HG02852 (cell line): Measurements from ENCODE around the gene HNRNPM.
"Not testable (repeated sequence)": the region's sequence is repeated elsewhere in the genome, so short reads cannot be mapped to it uniquely, and the experiment has no call there.

Source experiments
- ATAC-seq: cut with Tn5 transposase; IDR thresholded peaks from one replicate; pipeline ENCODE4 v1.9.1; 2021; ENCODE audit warnings: mild to moderate bottlenecking, moderate library complexity; ENCODE audit not compliant: unreplicated experiment

Gene HNRNPM

DNA sequence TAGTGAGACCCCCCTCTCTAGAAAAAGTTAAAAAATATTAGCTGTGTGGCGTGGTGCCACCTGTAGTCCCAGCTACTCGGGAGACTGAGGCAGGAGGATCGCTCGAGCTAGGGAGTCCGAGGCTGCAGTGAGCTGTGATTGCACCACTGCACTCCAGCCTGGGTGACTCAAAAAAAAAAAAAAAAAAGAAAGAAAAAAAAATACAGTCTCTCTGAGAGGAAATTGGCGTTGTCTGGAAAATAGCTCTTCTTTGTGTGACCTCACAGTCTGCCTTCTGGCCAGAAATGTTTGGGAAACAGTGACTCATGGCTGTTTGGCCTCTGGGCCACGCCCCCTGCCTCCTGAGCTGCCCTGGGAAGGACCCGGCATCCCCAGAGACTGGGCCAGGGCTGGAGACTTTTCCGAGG lies 21.0 kb upstream of the HNRNPM start:
- ATAC-seq: no peak

DNA sequence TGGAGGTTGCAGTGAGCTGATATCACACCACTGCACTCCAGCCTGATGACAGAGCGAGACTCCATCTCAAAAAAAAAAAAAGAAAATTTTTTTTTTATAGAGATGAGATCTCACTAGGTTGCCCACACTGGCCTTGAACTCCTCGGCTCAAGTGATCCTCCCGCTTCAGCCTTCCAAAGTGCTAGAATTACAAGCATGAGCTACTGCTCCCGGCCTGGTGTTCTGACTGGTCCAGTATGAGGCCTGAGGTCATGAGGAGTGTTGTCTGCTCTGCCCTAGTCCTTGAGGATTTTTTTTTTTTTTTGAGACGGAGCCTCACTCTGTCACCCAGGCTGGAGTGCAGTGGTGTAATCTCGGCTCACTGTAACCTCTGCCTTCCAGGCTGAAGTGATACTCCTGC lies 19.4 kb upstream of the HNRNPM start:
- not testable (repeated sequence) for ATAC-seq

DNA sequence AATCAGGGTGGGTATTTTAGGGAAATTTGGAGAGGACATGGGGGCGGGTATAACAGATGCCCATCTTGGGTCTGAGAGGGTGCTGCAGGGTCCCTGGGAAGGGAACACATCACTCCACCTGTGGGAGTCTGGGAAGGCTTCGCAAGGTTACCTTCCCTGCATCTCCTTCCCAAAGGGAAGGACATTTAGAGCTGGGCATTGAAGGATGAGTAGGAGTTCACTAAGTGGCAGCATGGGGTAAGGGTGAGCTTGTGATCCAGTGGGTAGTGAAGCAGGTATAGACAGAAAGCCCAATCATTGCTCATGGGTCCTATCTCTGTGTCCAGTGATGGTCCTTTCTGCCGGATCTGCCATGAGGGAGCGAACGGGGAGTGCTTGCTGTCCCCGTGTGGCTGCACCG lies 18.5 kb upstream of the HNRNPM start:
- no peak for ATAC-seq

DNA sequence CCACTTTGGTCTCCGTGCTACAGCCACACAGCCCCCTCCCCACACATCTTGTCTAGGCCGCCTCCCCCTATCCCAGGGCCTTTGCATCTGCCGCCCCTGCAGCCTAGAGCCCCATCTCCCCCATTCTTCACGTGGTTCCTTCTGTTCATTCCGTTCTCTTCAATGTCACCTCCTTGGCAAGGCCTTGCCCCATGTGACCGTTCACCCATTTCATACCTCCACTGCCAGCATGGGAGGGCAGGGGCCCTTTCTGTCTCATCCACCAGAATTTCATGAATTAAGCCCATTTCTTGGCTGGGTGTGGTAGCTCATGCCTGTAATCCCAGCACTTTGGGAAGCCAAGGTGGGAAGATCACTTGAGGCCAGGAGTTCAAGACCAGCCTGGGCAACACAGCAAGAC lies 15.7 kb upstream of the HNRNPM start:
- ATAC-seq: no peak

DNA sequence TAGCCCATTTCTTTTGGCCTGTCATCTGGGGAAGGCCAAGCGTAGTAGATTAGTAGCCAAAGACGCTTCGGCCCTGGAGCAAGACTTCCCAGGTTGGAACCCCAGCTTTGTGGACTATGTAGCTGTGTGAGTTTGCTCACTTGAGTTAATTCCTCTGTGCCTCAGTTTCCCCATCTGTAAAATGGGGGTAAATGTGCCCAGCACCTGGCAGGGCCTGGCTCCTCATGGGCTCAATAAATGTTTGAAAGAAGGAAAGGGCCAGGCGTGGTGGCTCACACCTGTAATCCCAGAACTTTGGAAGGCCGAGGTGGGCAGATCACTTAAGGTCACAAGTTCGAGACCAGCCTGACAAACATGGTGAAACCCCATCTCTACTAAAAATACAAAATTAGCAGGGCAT lies 14.9 kb upstream of the HNRNPM start:
- ATAC-seq: no peak

DNA sequence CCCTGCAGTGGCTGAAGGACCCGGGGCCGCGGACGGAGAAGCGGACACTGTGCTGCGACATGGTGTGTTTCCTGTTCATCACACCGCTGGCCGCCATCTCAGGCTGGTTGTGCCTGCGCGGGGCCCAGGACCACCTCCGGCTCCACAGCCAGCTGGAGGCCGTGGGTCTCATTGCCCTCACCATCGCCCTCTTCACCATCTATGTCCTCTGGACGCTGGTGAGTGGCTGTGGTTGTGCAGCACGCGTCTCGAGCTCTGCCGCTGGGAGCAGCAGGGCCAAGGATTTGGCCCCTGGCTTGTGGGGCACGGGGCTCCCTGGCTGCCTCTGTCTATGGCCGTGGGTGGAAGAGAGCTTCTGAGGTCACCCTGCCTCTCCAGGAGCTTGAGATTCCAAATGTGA lies 14.1 kb upstream of the HNRNPM start:
- ATAC-seq: no peak

DNA sequence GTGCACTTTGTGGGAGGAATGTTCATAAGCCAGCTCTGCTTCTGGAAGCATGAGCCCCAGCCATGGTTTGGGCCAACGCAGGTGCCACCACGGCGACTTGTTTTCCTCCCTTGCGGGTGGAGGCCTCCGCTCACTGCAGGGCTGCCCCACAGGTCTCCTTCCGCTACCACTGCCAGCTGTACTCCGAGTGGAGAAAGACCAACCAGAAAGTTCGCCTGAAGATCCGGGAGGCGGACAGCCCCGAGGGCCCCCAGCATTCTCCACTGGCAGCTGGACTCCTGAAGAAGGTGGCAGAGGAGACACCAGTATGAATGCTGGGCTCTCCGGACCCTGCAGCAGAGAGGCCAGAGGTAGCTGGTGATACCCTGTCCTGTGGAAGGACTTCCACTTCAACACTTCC lies 6.5 kb upstream of the HNRNPM start:
- no peak for ATAC-seq

DNA sequence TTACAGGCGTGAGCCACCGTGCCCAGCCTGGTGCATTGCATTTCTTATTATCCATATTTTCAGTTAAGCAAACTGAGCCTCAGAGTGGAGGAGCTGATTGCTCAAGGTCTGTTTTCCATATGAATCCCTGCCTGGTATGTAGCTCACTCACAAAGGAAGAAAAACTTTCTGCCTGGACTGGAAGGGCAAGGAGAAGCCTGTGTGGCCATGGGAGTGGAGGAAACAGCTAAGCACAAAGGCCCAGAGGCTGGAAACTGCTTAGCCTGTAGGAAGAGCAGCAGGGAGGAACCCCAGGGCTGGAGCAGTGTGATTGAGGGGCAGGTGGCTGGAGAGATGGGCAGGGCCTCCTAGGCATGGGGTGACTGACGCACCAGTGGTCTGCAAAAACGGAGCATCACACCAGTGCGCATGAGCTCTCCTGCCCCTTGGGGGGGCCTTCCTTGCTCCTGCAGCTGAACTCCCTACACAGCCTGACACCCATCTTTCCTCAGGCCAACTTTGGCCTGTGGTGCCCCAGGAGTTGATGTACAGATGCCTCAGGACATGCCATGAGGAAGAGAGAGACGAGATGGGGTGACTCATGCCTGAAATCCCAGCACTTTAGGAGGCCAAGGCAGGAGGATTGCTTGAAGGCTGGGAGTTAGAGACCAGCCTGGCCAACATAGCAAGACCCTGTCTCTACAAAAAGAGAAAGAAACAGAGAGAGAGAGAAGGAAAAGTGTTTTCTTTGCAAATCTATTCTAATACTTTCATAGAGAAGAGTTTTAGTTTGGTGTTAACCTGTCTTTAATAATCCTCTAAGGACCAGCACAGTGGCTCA lies 2.8 kb upstream of the HNRNPM start:
- ATAC-seq: no peak

DNA sequence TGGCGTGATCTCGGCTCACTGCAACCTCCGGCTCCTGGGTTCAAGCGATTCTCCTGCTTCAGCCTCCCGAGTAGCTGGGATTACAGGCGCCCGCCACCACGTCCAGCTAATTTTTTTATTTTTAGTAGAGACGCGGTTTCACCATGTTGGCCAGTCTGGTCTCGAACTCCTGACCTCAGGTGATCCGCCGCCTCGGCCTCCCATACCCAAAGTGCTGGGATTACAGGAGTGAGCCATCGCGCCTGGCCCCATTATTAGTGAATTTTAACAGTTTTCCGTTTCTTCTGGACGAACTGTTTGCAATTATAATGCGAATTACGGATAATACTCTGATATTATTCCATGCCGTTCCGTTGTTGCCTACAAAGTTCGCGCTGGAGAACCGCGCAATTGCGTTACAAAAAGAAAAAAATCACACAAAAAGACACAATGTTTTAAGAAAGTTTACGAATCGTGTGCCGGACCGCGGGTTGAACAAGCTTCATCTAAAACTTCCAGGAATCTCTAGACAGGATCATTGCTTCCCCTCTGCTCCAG lies 567 bp upstream of the HNRNPM start:
- not testable (repeated sequence) for ATAC-seq

DNA sequence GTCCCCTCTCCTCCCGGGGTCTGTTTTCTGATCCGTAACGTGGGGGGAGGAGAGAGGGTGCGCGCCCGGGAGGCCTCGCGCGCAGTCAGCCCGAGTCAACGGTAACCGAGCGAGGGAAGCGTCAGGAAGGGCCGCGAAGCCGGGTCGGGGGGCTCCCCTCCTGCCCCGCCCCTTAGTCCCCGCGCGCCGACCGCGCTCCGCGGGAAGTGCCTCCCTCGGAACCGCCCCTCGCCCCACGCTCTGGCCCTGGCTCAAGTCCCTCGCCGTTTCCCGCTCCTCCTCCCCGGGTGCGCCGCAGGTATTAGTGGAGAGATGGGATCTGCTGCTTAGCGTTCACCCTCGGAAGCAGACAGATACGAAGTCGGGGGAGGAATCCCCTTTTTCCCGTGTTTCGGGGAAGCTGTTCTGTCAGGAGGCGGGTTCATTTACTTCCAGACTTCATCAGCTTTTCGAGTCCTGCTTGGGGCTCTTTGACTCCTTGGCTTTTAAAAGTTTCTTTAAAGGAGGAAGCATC lies 770 bp downstream of the HNRNPM start:
- ATAC-seq: peak; percentile 20

DNA sequence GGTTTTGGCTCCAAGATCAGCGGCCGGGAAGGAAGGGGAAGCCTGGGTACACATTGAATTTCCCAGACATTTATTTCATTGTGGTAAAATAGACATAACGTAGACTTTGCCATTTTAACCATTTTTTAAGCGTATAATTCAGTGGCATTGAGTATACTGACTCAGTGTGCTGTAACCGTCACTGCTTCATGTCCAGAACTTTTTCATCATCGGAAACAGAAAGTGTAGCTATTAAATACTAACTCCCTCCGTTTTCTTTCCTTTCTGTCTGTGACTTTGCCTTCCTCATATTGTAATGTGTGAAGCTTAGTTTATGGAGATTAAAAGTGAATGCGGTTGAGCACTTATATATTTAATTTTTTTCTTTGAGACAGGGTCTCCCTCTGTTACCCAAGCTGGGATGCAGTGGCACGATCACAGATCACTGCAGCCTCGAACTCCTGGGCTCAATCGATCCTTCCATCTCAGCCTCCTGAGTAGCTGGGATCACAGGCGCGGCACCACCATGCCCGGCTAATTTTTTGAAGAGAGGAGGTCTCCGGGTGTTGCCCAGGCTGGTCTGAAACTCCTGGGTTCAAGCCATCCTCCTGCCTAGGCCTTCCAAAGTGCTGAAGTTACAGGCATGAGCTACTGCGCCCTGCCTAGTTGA lies 1.4 kb downstream of the HNRNPM start:
- ATAC-seq: no peak

DNA sequence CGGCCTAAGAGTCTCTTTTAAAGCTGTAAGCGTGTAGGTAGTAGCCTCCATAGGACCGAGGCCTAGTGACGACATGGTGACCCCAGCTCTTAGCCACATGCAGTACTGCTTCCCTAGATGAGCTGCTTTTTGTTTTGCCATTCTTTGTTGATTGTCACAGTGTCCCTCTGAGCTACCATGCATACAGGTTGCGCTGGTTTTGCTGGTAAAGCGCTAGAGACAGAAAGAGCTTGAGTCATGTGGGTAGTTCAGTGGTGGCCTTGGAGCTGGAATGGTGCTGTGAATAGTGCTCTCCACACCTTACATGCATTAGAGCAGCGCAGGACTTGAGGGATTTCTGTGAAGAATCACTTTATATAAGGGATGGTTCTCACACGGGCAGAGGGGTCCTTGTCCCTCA lies 5.1 kb downstream of the HNRNPM start:
- no peak for ATAC-seq

DNA sequence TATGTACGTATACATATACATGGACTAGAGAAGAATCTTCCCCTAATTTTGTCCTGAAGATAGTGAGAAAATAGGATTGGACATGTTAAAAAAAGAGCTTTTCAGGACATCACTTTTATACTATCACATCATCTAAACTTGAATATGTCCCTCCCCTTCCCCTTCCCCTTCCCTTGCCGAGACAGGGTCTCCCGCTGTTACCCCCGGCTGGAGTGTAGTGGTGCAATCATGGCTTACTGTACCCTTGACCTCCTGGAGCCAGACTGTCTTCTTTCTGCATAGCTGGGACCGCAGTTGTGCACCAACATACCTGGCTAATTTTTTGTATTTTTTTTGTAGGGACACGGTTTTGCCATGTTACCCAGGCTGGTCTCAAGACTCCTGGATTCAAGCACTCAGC lies 6.6 kb downstream of the HNRNPM start:
- ATAC-seq: no peak

DNA sequence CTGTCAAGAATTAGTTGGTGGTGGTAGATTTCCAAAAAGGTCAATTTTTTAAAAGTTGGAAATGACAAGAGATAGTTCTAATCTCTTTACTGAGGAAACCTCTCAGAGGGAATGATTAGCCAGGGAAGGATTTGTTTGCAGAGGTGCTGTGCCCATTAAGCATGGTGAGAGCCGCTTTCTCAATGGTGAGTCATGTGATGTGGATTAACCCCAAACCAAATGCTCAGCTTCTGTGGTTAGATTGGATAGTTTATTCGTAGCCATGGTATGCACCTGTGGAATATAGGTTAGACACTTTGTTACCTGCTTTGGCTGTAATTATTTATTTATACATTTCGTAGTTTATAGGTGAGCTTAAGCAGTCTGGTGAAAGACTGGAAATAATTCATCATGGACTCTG lies 7.1 kb downstream of the HNRNPM start:
- no peak for ATAC-seq

DNA sequence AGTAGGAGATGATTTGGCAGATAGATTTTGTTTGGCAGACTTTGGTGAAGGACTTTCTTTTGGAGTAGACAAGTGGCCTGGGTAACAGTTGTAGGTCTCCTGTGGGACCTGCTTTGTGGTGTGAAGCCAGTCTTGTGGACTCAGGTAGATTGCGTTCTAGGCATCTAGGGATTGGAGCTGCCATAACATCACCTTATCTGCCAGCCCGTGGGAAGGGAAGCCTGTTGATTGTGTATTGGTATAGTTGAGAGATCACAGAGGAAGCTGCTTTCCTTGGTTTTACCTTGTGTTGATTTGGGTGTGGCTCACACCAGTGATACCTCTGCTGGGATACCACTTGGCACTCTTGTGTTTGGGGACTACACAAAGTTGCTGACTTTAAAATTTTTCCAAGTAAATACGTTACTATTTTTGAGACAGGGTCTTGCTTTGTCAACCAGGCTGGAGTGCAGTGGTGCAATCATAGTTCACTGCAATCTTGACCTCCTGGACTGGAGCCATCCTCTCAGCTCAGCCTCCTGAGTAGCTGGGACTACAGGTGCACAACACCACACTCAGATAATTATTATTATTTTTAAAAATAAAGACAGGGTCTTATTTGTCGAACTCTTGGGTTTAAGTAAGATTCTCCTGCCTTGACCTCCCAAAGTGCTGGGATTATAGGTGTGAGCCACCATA lies 7.8 kb downstream of the HNRNPM start:
- ATAC-seq: no peak

DNA sequence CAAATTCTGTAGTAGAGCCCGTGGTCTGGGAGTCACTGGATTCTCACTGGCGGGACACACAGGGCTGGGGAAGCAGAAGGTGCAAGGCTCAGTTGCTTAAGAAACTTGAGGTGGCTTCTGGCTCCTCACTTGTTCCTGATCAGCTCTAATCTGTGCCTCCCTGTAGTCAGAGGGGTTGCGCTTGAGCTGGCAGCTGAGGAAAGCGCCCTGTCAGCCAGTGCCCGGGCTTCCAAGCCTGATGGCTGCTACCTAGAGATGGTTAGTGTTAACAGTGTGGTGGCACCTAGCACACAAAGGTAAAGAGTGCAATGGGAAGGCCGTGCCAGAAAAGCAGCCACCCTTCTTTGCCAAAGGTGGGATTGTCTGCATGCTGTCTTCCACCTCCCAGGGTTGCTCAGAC lies 8.8 kb downstream of the HNRNPM start:
- no peak for ATAC-seq

DNA sequence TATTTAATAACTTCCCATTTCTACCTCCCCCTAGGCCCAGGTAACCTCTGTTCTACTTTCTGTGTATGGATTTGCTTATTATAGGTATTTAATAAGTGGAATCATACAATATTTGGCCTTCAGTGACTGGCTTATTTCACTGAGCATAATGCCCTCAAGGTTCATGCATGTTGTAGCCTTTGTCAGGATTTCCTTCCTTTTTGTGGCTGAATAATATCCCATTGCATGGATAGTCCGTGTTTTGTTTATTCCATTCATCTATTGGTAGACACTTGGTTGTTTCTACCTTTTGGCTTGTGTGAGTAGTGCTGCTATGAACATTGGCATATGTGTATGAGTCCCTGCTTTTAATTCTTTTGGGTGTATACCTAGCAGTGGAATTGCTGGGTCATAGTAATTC lies 9.4 kb downstream of the HNRNPM start:
- ATAC-seq: no peak

DNA sequence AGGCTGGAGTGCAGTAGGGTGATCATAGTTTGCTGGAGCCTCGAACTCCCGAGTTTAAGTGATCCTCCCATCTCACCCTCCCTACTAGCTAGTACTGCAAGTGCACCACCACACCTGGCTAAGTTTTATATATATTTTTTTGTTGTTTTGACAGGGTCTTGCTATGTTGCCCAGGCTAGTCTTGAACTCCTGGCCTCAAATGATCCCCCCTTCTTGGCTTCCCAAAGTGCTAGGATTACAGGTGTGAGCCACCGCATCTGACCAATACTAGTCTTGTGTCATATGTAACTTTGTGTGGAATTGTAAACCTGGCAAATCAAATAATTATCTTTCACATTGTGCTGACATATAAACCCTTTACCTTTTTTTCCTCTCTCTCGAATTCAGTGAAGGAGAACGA lies 10.2 kb downstream of the HNRNPM start:
- no peak for ATAC-seq

DNA sequence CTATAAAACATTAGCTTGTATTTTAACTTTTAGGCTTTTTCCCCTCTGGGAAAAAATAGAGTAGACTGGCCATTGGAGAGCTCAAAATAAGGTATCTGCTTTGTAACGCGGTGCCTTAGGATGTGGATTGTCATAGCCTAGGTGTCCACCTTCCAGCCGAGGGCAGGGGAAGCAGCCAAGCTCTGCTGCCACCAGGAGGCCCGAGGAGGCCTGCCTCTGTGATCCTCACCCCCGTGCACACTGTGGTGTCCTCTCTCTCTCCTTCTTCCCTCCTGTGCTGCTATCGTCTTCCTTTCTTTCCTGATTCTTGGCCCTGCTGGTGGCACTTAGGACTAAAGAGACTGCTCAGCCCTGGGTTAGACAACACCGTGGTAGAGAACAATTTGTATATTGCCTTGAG lies 11.3 kb downstream of the HNRNPM start:
- no peak for ATAC-seq

DNA sequence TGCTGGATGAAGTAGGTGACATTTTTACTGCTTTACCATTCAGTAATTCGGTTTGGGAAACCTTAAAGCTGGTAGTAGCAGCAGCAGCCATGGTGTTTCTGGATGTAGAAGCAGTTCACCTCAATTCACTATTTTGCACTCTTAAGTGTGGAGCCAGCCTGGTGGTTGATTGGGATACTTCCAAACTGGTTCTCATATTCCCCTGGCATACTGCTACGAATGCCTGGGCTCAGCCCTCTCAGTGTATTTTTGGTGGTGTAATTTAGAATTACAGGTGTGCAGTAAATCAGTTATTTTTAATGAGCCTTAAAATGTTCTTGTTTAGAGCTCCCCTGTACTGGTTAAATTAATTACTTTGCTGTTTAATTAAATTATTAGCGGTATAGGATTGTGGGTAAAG lies 12.4 kb downstream of the HNRNPM start:
- no peak for ATAC-seq

DNA sequence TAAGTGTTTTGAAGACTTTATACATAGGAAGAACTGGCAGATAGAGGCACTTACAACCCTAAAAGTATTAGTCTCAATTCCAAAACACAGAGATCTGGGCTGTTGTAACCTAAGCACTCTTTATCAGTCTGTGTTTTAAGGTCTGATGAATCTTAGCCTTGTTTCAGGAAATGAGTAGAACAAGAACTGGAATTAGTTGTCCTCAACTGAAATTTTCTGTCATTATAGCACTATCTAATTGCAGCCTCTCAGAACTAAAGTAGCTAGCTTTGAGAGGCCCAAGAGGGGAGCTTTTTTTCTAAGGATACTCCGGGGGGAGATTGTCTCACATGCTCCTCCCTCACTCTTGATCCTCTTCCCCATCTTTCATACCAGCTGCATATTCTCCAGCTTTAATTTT lies 13.1 kb downstream of the HNRNPM start:
- ATAC-seq: no peak

DNA sequence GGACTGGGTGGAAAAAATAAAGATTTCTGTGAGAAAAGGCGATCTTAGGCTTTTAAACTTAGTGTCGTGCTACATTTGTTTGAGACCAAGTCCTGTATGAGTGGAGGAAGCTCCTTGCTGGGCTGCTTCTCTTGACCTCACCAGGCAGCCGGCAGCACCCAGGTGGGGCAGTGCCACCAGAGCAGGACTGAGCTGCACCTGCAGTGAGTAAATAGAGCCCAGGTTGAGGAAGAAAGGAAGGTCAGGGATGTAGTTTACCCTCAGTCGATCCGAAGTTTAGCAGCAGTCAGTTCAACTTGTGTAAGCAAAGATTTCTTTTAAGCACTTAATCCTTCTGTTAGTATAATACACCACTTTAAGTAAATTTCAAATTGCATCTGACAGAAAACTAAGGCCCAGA lies 13.6 kb downstream of the HNRNPM start:
- no peak for ATAC-seq
